Measurements from ENCODE around the gene ACTRT2.

DNA sequence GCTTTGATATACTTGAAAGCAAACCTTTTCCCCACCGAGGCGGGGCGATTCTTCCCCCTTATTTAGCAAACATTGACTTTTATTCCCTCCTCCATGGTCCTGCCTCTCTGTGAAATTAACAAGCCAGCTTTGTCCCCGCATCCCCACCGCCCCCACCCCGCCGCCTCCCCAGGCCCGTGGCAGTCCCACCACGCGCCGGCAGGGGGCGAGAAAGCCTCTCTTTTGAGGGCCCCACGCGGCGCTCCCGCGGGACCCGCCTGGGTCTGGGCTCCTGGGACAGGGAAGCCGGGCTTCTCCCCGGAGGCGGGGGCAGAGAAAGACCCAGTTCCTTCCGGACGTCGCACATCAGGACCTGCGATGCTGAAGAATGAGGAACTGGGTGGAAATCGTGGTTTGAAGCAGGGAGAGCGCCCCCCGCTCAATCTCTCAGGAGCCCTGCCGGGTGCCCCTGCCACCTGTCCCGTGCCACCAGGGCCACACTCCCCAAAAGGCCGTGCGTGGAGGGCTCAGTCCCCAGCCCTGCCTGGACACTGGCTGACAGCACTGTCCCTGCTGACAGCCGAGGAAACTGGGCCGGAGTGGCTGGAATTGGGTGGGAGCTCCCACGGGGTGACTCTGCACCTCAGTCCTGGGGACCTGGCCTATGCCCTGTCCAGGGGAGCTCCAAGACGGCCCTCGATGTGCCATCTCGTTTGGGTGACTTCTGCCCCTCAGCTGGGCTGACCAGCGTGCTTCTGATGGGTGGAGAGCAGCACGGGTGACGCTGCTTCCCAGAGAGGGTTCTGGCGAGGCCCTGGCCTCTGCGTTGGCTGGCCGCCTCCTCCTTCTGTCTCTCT is 8.6 kb upstream of the ACTRT2 start:
- TF ChIP-seq, protein P1, sequence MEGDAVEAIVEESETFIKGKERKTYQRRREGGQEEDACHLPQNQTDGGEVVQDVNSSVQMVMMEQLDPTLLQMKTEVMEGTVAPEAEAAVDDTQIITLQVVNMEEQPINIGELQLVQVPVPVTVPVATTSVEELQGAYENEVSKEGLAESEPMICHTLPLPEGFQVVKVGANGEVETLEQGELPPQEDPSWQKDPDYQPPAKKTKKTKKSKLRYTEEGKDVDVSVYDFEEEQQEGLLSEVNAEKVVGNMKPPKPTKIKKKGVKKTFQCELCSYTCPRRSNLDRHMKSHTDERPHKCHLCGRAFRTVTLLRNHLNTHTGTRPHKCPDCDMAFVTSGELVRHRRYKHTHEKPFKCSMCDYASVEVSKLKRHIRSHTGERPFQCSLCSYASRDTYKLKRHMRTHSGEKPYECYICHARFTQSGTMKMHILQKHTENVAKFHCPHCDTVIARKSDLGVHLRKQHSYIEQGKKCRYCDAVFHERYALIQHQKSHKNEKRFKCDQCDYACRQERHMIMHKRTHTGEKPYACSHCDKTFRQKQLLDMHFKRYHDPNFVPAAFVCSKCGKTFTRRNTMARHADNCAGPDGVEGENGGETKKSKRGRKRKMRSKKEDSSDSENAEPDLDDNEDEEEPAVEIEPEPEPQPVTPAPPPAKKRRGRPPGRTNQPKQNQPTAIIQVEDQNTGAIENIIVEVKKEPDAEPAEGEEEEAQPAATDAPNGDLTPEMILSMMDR (conservative IDR thresholded peaks at IDR 0.05 in 1 of 2, IDR thresholded peaks at IDR 0.05 in 1 of 2; ENCODE audit: extremely low read depth in 1 of 2, insufficient read depth in 1 of 2, low read depth in 1 of 2, low read length in 2 of 2): no peak
- TF ChIP-seq EZH2 (IDR thresholded peaks at IDR 0.05; ENCODE audit: borderline replicate concordance, low read length): no peak
